GM21723 (cell line): ENCODE results near the gene TGOLN2.
"Not testable (repeated sequence)": the region's sequence is repeated elsewhere in the genome, so short reads cannot be mapped to it uniquely, and the experiment has no call there.

Experiments used
- ATAC-seq: cut with Tn5 transposase; IDR thresholded peaks from one replicate; pipeline ENCODE4 v1.9.1; 2021; ENCODE audit warnings: mild to moderate bottlenecking, moderate library complexity; ENCODE audit not compliant: unreplicated experiment

TGOLN2 gene

DNA sequence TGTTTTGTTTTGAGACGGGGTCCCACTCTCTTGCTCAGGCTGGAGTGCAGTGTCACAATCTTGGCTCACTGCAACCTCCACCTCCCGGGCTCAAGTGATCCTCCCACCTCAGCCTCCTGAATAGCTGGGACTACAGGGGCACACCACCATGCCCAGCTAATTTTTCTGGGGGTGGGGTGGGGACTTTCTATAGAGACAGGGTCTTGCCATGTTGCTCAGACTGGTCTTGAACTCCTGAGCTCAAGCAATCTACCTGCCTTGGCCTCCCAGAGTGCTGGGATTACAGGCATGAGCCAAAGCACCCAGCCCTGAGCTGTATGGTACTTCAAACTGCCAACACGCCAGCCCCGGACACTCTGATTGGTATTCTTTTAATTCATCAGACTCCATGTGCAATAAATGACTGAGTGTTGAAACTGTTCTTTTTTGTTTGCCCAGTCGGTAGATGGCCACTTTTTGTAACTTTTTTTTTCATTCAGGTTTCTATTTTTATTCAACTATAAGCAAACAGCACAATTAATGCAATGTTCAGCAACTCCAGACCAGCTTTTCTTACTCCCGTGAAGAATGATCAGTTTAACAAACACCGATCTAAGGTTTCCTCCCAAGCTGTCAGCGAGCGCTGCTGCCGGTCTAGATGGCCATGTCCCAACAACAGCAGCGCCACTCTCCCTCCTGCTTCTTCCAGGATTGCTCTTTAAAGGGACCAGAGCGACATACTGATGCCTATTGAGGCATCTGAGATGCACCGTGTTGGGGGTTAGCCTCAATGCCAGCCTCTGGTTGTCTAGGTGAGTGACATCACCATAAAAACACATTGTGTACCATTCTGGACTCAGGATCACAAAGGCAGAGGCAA lies 12.5 kb upstream of the TGOLN2 start:
- no peak for ATAC-seq

DNA sequence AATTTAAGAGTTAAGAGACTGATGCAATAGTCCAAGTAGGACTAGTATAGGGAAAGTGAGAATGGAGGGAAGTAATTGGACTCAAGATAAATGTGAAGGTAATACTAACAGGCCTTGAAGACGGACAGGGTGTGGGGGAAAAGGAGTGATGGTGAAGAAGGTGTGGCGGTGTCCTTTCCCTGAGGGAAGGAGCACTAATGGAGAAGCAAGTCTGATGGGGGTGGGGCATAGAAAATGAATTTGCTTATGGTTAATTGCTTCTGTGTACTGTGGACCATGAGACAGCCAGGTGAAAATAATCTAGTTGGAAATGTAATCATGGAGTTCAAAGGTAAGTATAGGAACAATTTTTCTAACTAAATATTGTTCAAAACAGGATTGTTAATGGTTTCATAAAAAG lies 7.1 kb upstream of the TGOLN2 start:
- no peak for ATAC-seq

DNA sequence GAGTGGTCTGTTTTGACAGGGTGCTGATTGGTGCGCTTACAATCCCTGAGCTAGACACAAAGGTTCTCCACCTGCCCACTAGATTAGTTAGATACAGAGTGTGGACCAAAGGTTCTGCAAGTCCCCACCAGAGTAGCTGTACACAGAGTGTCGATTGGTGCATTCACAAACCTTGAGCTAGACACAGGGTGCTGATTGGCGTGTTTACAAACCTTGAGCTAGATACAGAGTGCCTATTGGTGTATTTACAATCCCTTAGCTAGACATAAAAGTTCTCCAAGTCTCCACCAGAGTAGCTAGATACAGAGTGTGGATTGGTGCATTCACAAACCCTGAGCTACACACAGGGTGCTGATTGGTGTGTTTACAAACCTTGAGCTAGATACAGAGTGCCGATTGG lies 6.1 kb upstream of the TGOLN2 start:
- ATAC-seq: not testable (repeated sequence)

DNA sequence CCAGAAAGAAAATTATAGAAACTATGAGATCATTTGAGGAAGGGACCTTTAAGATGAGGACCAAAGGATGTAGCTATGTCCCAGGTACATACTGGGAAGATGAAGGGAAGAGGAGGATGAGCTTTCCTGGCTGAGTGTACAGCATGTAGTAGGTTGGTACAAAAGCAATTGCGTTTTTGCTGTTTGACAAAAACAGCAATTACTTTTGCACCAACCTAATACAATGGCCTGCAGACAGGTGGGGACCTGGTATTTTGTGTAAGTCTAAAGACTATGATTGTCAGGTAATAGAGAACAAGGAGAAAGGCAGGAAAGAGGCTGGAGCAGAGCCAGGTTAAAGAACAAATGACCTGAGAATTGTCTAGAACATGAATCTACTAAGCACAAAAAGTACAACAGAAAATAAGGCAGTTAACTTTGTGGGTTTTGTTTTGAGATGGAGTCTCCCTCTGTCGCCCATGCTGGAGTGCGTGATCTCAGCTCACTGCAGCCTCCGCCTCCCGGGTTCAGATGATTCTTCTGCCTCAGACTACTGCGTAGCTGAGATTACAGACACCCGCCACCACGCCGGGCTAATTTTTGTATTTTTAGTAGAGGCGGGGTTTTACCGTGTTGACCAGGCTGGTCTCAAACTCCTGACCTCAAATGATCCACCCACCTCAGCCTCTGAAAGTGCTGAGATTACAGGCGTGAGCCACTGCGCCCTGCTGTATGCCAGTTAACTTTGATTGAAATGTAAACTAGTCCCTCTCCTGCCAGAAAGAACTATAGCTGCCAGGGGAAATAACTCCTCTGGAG lies 3.2 kb upstream of the TGOLN2 start:
- ATAC-seq: no peak

GRCh38 chr2:85329701-85330100 lies 1.9 kb upstream of the TGOLN2 start:
- not testable (repeated sequence) for ATAC-seq

GRCh38 chr2:85329181-85329651 lies 1.4 kb upstream of the TGOLN2 start:
- ATAC-seq: no peak

DNA sequence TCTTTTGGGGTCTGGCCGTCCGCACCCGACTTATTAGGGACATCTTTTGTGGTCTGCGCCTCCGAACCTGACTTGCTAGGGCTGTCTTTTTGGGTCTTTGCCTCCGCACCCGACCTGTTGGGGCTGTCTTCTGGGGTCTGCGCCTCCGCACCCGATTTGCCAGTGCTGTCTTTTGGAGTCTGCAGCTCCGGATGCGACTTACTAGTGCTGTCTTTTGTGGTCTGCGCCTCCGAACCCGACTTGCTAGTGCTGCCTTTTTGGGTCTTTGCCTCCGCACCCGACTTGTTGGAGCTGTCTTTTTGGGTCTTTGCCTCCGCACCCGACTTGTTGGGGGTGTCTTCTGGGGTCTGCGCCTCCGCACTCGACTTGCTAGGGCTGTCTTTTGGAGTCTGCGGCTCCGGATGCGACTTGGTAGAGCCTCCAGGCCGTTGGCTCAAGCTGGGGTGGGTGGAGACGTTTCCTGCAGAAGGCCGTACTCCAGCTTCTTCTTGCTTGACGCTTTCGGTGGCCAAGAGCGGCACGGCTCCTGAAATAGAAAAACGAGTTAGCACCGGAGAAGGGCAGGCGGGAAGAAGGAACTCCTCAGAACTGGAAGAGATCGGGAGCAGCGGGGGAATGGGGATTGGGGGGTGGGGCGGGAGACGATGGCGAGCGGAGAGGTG lies 498 bp downstream of the TGOLN2 start:
- ATAC-seq: peak; percentile 42

GRCh38 chr2:85326406-85327159 lies 1.2 kb downstream of the TGOLN2 start:
- peak; percentile 37 for ATAC-seq

DNA sequence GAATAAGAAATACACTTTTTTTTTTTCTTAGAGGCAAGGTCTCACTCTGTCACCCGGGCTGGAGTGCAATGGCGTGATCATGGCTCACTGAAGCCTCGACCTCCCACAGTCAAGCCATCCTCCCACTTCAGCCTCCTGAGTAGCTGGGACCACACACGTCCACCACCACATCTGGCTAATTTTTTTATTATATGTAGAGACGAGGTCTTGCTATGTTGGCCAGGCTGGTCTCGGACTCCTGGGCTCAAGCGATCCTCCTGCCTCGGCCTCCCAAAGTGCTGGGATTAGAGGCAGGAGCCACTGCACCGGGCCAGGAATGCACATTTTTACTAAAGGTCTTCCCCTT lies 2.4 kb downstream of the TGOLN2 start:
- ATAC-seq: no peak

DNA sequence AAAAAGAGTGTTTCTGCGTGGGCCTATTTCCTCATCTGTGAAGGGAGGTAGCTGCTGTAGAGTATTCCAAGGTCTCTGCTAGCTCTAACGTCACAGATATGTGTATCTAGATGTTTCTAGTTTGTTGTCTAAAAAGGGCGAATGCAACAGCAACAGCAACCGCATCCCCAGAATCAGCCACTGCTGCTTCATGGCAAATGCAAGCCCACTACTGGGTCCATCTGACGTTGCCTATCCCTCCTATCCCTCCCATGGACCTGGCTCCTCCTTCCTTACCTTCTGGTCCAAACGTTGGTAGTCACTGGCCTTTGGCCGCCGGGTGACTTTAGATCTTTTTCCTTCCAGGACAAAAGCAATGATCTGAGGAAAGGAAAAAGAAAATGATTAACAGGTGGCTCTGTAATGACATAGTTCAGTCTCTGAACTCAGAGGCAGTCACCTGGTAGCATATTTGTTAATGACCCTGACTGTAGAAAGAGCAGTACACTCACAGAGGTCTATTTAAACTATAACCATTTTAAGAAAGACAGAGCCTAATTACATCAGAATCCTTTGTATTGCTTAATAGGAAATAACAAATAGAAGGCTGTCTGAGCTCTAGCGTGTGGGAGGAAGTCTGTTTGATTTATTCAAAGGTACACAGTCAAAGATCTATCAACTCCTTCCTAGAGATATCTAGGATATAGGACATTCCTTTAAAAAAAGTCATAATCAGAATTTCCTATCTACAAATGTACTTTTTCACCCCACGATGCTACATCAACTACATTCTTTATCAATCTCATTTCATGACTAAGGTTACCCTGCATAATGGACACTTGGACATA lies 2.9 kb downstream of the TGOLN2 start:
- no peak for ATAC-seq

GRCh38 chr2:85323988-85324367 lies 3.8 kb downstream of the TGOLN2 start:
- ATAC-seq: not testable (repeated sequence)

DNA sequence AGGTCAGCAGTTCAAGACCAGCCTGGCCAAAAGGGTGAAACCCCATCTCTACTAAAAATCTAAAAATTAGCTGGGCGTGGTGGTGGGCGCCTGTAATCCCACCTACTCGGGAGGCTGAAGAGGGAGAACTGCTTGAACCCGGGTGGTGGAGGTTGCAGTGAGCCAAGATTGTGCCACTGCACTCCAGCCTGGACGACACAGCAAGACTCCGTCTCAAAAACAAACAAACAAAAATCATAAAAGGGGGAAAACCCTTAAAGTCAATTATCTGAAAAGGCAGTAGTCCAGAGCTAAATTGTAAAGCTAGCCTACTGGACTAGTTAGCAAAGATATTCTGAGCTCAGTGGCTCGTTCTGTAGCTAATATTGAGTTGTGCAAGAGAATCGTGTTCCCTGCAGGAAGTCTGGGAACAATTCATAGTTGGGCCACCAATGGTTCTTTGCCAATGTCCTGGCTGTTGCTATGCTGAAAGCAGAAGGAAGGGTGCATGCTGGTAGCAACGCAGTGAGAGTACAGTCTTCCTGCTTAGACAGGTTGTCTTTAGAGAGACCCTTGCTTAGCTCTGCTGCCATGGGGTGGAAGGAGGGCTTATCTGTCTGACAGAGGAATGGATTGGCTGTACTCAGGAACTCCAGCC lies 4.3 kb downstream of the TGOLN2 start:
- no peak for ATAC-seq

DNA sequence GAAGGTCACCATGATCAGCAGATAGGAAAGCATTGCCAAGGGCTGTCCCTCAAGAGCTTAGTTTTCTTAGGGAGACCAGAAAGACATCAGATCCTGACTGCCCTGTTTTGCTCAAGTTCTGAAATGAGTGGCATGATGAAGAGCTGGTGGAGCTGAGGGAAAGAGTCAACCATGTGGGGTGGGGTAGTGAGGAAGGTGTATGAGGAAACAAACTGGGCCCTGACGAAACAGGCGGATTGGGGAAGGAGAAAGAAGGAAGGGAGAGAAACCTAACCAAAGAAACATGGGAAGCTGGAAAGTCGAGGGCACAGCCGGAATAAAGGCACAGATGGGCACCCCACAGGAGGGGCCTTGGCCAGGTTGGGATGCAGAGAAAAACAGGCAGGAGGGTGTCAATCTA lies 8.0 kb downstream of the TGOLN2 start:
- ATAC-seq: no peak

- peak; percentile 43 for ATAC-seq
Observed at GRCh38 chr2:85318222-85319074, 9.3 kb downstream of the TGOLN2 start.

DNA sequence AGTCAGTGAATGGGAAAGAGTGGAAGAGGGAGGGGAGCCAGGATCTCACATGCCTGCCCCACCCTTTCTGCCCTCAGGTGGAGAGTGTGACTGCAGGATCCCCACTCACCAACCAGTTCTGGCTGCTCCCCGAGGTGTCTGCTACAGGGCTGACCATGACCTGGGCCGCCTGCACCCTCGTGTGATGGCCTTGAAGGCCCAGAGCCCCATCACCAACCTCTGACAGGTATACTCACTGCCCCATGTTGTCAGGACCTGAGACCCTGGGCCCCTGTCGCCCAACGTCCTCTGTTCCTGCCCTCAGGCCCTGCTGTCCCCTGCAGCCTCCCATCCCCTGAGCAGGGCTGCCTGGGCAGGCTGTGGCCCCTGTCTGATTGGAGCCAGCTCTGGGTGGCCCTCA lies 11.9 kb downstream of the TGOLN2 start:
- ATAC-seq: not testable (repeated sequence)

GRCh38 chr2:85314884-85315242 lies 12.9 kb downstream of the TGOLN2 start:
- ATAC-seq: no peak

DNA sequence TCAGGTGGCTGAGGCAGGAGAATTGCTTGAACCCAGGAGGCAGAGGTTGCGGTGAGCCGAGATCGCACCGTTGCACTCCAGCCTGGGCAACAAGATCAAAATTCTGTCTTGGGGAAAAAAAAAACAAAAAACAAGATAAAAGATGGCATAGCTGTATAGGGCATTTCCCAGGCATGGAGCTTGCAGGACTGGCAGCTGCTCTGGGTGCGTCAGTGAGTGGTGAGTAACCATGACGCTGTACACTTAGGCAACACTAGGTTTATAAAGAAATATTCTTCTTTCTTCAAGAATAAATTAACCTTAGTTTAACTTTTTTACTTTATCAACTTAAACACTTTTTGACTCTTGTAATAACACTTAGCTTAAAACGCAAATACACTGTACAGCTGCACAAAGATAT lies 15.4 kb downstream of the TGOLN2 start:
- ATAC-seq: no peak

- no peak for ATAC-seq
Observed at GRCh38 chr2:85310330-85310729, 17.5 kb downstream of the TGOLN2 start.
